Astrocyte (in vitro differentiated cells and primary cell): ENCODE results near the gene FAM219A. TPM values are rescaled to one million over a fixed set of nuclear protein-coding genes. Genes with fewer than 3 reads are reported as not detected.

Source experiments
- DNase-seq: peaks from one replicate; pipeline ENCODE4 v3.0.0-alpha.2; 2010; ENCODE audit warnings: low read depth
- FAIRE-seq: peaks from 2 replicates; lab custom pipeline; 2011; peaks lifted over from hg19 to GRCh38; lab: Jason Lieb, UNC
- H2AFZ ChIP-seq: 2 replicates; pipeline ENCODE4 v1.6.0; 2012; ENCODE audit warnings: low read depth, low read length, inconsistent platforms
- H3K27ac ChIP-seq: 2 replicates; pipeline ENCODE4 v1.5.1; 2011; ENCODE audit warnings: low read depth, low read length, inconsistent platforms
- H3K27me3 ChIP-seq: 2 replicates; pipeline ENCODE4 v1.6.0; 2011; ENCODE audit warnings: low read length, inconsistent platforms; ENCODE audit not compliant: insufficient read depth
- H3K36me3 ChIP-seq: 2 replicates; pipeline ENCODE4 v1.5.1; 2011; ENCODE audit warnings: low read length, inconsistent platforms; ENCODE audit not compliant: insufficient read depth
- H3K4me1 ChIP-seq: 2 replicates; pipeline ENCODE4 v1.5.1; 2011; ENCODE audit warnings: low read length, inconsistent platforms; ENCODE audit not compliant: insufficient read depth
- H3K4me2 ChIP-seq: 2 replicates; pipeline ENCODE4 v1.6.0; 2012; ENCODE audit warnings: low read length, inconsistent platforms
- H3K4me3 ChIP-seq: 2 replicates; pipeline ENCODE4 v1.5.1; 2011; ENCODE audit warnings: low read depth, mild to moderate bottlenecking, low read length, inconsistent platforms; ENCODE audit not compliant: insufficient read depth
- H3K79me2 ChIP-seq: 2 replicates; pipeline ENCODE4 v1.6.0; 2012; ENCODE audit warnings: mild to moderate bottlenecking, low read length, inconsistent platforms; ENCODE audit not compliant: insufficient read depth
- H3K9ac ChIP-seq: 2 replicates; pipeline ENCODE4 v1.6.0; 2012; ENCODE audit warnings: mild to moderate bottlenecking, low read length, inconsistent platforms
- H3K9me3 ChIP-seq: 2 replicates; pipeline ENCODE4 v1.5.1; 2012; ENCODE audit warnings: low read depth, mild to moderate bottlenecking, low read length, inconsistent platforms; ENCODE audit not compliant: insufficient read depth
- H4K20me1 ChIP-seq: 2 replicates; pipeline ENCODE4 v1.6.0; 2012; ENCODE audit warnings: low read length, inconsistent platforms; ENCODE audit not compliant: insufficient read depth
- H3K27ac Mint-ChIP-seq: one replicate; pipeline ENCODE4 v1.8.0; 2021; ENCODE audit warnings: mild to moderate bottlenecking, mixed read lengths; ENCODE audit not compliant: unreplicated experiment
- H3K27me3 Mint-ChIP-seq: one replicate; pipeline ENCODE4 v1.8.0; 2021; ENCODE audit warnings: low read depth, mixed read lengths; ENCODE audit not compliant: unreplicated experiment
- H3K36me3 Mint-ChIP-seq: one replicate; pipeline ENCODE4 v1.8.0; 2021; ENCODE audit warnings: low read depth, mixed read lengths; ENCODE audit not compliant: unreplicated experiment
- H3K4me1 Mint-ChIP-seq: one replicate; pipeline ENCODE4 v1.8.0; 2021; ENCODE audit warnings: low read depth, mixed read lengths; ENCODE audit not compliant: unreplicated experiment
- H3K4me3 Mint-ChIP-seq: one replicate; pipeline ENCODE4 v1.8.0; 2021; ENCODE audit warnings: mild to moderate bottlenecking, moderate library complexity, mixed read lengths; ENCODE audit not compliant: unreplicated experiment
- H3K9me3 Mint-ChIP-seq: one replicate; pipeline ENCODE4 v1.8.0; 2021; ENCODE audit warnings: mild to moderate bottlenecking, mixed read lengths; ENCODE audit not compliant: unreplicated experiment
- CTCF ChIP-seq: IDR thresholded peaks from 2 replicates; pipeline ENCODE4 v1.5.1; 2011; ENCODE audit warnings: low read depth, mild to moderate bottlenecking, inconsistent platforms, low read length, moderate library complexity; ENCODE audit not compliant: insufficient read depth
- EZH2 ChIP-seq: IDR thresholded peaks from 2 replicates; pipeline ENCODE4 v1.6.1; 2012; ENCODE audit warnings: mild to moderate bottlenecking, low read length, inconsistent platforms; ENCODE audit not compliant: insufficient read depth
- total RNA-seq: library from RNA; stranded (reverse); gene quantifications from 2 replicates; pipeline ENCODE4 v1.2.1, GENCODE V29; 2021

Gene FAM219A
- total RNA-seq, 1 donor from 2014 or later, result 63.5 TPM

- no peak overlapping the region for H3K27ac ChIP-seq
- H3K27me3 Mint-ChIP-seq, result peaks cover 41% of the 10 kb centered on the region
- no peak for FAIRE-seq
These were observed 71.7 kb downstream of the FAM219A start for GRCh38 chr9:34386656-34387055.

GRCh38 chr9:34385561-34386230 lies 72.7 kb downstream of the FAM219A start:
- Histone ChIP-seq H3K9me3 (no peaks in the 10 kb centered on the region), H3K79me2 (no peaks in the 10 kb centered on the region), H3K27me3 (peaks cover 9% of the 10 kb centered on the region), H3K27ac (no peak overlapping the region), H2AFZ (no peak overlapping the region), H4K20me1 (no peaks in the 10 kb centered on the region), H3K9ac (no peak overlapping the region), H3K4me3 (no peak overlapping the region), H3K4me1 (peaks cover 5% of the 10 kb centered on the region), H3K36me3 (no peaks in the 10 kb centered on the region), H3K4me2 (no peak overlapping the region)
- TF ChIP-seq CTCF (no peak), EZH2 (no peak)
- H3K36me3 Mint-ChIP-seq, result peaks cover 18% of the 10 kb centered on the region
- peaks cover 48% of the 10 kb centered on the region for H3K27me3 Mint-ChIP-seq
- no peak overlapping the region for H3K27ac Mint-ChIP-seq
- H3K4me1 Mint-ChIP-seq, result no peaks in the 10 kb centered on the region
- H3K9me3 Mint-ChIP-seq, result peaks cover 5% of the 10 kb centered on the region
- H3K4me3 Mint-ChIP-seq, result no peak overlapping the region
- FAIRE-seq (no peak), DNase-seq (no peak)

More at GRCh38 chr9:34386656-34387055, 71.7 kb downstream of the FAM219A start:
- Mint-ChIP-seq H3K4me1 (no peaks in the 10 kb centered on the region), H3K9me3 (peaks cover 5% of the 10 kb centered on the region), H3K36me3 (peaks cover 18% of the 10 kb centered on the region), H3K4me3 (no peak overlapping the region), H3K27ac (no peak overlapping the region)
- H3K4me1 ChIP-seq, result no peaks in the 10 kb centered on the region
- no peak overlapping the region for H3K4me3 ChIP-seq
- H3K79me2 ChIP-seq, result no peaks in the 10 kb centered on the region
- H3K27me3 ChIP-seq, result peaks cover 7% of the 10 kb centered on the region
- H4K20me1 ChIP-seq, result no peaks in the 10 kb centered on the region
- H3K36me3 ChIP-seq, result no peaks in the 10 kb centered on the region
- no peak overlapping the region for H3K4me2 ChIP-seq
- no peaks in the 10 kb centered on the region for H3K9me3 ChIP-seq
- H2AFZ ChIP-seq, result no peak overlapping the region
- no peak overlapping the region for H3K9ac ChIP-seq
- TF ChIP-seq EZH2, result no peak
- no peak for TF ChIP-seq CTCF
- no peak for DNase-seq
